Stimulated activated CD4-positive, alpha-beta T cell treated with anti-CD3 and anti-CD28 coated beads, Interleukin-1b, Interleukin-23, amount 100 ng/mL, for 1 hour (primary cell): ENCODE data around the gene ADAR.
"Not testable (repeated sequence)": the region's sequence is repeated elsewhere in the genome, so short reads cannot be mapped to it uniquely, and the experiment has no call there.

ENCODE experiments used
- DNase-seq, 2 donors: peaks; one replicate each; pipeline ENCODE4 v3.0.0-alpha.2; 2020; ENCODE audit warnings: low read depth in 2 of 2

The ADAR gene, protein sequence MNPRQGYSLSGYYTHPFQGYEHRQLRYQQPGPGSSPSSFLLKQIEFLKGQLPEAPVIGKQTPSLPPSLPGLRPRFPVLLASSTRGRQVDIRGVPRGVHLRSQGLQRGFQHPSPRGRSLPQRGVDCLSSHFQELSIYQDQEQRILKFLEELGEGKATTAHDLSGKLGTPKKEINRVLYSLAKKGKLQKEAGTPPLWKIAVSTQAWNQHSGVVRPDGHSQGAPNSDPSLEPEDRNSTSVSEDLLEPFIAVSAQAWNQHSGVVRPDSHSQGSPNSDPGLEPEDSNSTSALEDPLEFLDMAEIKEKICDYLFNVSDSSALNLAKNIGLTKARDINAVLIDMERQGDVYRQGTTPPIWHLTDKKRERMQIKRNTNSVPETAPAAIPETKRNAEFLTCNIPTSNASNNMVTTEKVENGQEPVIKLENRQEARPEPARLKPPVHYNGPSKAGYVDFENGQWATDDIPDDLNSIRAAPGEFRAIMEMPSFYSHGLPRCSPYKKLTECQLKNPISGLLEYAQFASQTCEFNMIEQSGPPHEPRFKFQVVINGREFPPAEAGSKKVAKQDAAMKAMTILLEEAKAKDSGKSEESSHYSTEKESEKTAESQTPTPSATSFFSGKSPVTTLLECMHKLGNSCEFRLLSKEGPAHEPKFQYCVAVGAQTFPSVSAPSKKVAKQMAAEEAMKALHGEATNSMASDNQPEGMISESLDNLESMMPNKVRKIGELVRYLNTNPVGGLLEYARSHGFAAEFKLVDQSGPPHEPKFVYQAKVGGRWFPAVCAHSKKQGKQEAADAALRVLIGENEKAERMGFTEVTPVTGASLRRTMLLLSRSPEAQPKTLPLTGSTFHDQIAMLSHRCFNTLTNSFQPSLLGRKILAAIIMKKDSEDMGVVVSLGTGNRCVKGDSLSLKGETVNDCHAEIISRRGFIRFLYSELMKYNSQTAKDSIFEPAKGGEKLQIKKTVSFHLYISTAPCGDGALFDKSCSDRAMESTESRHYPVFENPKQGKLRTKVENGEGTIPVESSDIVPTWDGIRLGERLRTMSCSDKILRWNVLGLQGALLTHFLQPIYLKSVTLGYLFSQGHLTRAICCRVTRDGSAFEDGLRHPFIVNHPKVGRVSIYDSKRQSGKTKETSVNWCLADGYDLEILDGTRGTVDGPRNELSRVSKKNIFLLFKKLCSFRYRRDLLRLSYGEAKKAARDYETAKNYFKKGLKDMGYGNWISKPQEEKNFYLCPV

DNA sequence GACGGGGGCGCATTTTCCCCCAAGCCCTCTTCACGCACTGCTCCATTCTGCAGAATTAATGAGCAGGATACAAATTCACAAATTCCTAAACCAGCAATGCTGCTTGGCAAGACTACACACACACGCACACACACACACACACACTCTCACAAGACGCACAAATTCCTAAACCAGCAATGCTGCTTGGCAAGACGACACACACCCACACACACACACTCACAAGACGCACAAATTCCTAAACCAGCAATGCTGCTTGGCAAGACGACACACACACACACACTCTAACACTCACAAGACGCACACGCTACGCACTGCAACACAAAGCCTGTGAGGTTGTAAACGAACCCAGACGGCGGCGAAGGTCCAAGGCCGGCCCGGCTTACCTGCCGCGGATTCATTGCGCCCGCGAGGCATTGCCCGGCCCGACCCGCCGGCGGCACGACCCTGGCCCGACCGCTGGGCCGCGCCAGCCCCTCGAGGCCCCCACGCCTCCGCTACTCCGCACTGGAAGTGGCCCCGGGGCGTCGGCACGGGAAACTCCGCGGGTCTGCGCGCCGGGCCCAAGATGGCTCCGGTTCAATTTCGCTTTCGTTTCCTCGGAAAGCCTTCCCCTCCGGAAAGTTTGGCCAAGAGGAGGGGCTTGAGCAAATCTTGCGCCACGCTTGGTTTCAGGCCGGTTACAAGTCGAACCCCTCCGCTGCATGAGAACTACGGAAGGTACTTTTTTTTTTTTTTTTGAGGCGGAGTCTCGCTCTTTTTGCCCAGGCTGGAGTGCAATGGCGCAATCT lies at the start of gene ADAR:
Gene ADAR (minus strand): TSS at position 578 of the 788 bp plus-strand sequence. CDS start 180 bp downstream, at position 398.
- peak; percentile 71 to 74 for DNase-seq

GRCh38 chr1:154657556-154657955 lies 49.6 kb upstream of the ADAR start:
- DNase-seq = no peak

DNA sequence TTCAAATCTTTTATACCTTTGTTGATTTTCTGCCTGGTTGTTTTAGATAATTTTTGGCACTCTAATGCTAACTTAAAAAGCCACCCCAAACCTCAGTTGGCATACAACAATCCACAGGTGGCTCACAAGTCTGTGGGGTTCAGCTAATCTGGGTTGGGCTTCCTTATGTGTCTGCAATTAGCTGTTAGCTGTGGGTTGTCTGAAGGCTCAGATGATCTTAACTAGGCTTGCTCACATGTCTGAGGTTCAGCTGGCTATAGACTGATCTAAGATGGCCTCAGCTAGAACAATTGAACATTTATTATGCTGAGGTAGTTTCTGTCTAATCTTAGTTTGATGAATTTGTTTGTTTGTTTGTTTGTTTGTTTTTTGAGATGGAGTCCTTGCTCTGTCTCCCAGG lies 44.9 kb upstream of the ADAR start:
- no peak for DNase-seq

DNA sequence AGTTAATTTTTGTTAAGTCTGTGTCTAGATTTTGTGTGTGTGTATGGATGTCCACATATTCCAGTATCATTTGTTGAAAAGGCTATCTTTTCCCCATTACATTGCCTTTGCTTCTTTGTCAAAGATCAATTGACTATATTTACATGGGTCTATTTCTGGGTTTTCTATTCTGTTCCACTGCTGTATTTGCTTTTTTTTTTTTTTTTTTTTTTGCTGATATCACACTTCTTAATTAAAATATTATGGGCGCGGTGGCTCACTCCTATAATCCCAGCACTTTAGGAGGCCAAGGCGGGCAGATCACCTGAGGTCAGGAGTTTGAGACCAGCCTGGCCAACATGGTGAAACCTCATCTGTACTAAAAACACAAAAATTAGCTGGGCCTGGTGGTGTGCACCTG lies 36.7 kb upstream of the ADAR start:
- DNase-seq = not testable (repeated sequence)

GRCh38 chr1:154641534-154641933 lies 33.5 kb upstream of the ADAR start:
- no peak for DNase-seq

GRCh38 chr1:154639876-154640275 lies 31.9 kb upstream of the ADAR start:
- DNase-seq = no peak

GRCh38 chr1:154635171-154635570 lies 27.2 kb upstream of the ADAR start:
- DNase-seq = no peak

- no peak for DNase-seq
Measured at GRCh38 chr1:154629675-154630073, 21.7 kb upstream of the ADAR start.

DNA sequence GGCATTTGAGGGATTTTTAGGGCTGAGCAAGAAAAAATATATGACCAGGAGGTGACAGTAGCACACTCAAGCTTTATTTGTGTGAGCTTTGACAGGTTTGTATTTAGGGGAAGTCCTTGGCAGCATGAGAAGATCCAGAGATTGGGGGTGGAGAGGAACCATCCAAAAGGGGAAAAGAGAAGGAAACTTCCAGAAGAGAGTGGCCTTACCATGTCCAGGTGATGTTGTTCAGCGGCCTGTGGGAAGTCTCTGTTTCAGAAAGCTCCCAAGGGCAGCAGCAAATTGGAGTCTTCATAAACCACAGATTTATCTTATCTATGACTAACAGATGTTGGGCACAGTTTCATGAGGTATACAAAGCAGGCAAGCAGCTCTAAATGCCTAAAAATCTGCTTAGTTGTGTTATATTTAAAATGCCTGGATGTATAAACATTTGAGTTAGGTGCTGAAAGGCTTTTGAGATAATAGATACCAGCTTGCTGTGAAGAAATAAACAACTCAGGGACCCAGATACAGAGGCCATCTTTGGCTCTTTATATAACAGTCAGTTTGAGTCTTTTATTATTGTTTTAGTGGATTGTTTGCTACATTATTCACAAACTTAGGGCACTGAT lies 21.2 kb upstream of the ADAR start:
- DNase-seq = no peak

- DNase-seq = no peak
Measured at GRCh38 chr1:154628121-154628405, 20.1 kb upstream of the ADAR start.

DNA sequence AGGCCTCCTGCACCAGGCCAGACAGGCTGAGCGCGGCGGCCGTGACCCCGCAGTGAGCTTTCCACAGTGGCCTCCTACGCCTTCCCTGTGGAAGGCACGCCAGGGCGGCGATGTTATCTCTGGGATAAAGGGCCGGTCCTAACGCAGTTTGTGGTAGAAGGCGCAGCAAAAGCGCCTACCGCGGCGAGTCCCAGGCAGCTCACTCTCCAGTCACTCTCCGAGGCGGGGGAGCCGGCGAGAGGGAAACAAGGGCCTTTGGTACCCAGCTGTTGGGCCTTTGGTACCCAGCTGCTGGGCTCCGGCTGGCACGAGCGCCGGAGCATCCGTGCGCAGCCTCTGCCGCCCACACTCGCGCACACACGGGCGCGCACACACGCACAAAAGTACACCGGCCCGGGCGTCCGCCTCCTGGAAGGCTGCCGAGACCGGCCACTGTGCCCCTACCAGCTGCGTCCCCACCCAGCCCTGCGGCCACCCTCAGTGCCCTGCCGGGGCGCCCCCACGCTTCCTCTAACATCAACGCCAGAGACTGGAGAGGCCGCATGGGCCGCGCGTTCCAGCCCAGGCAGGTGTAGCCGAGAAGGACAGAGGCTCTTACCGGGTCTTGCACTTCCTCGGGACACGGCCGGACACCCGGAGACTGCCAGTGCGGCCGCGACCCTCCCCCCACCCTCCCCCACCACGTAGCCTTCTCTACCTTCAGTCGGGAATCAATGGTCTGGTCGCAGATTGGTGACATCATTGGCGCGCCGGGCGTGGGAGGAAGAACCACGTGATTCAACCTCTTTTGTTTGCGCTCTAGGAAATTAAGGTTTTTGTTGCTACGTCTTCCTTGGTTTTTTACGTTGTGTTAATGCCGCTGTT lies 19.5 kb upstream of the ADAR start:
- peak; percentile 67 to 92 for DNase-seq

GRCh38 chr1:154626456-154627256 lies 18.7 kb upstream of the ADAR start:
- DNase-seq = no peak

- DNase-seq = no peak
Measured at GRCh38 chr1:154624746-154625643, 17.0 kb upstream of the ADAR start.

GRCh38 chr1:154623358-154623757 lies 15.4 kb upstream of the ADAR start:
- no peak for DNase-seq

DNA sequence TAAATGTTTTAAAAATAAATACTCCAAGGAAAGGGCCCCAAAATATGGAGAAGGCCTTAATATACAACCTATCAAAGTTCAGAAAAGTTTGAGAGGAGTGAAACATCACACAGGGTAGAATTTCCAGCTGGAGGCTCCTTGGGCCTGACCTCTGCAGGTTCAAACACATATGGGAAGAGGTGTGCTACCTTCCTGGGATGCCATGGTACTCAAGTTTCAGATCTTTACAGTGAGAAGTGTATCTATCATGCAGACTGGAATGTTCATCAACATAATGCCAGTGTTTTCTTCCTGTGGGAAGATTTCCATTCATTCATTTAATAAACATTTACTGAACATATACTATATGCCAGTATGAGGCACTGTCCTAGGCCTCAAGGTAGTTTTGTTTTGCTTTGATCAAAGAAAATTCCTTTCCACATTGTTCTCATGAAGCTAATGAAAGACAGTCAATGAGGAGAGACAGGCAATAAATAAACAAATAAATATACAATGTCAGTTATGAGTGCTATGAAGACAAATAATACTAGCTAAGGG lies 14.6 kb upstream of the ADAR start:
- DNase-seq = no peak

DNA sequence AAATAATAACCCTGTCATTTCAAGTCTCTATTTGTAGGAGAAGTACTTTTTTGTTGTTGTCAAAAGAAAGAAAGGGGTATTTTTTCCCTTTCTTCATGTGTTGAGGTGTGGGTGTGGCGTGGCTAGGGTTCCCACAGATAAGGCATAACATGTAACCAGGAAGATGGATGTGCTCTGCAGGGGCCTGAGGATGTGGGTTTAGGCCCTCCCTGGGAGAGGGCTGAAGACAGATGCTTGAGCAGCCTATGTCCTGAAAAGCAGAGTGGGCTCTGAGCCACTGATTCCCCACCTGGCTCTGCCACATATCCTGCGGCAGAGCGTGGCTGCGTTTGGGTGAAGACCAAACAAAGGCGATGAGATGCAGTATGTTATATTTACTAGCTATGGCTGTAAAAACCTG lies 13.9 kb upstream of the ADAR start:
- no peak for DNase-seq

- no peak for DNase-seq
Measured at GRCh38 chr1:154620751-154621150, 12.8 kb upstream of the ADAR start.
